CD14-positive monocyte (primary cell): ENCODE results near the gene MSRB3. TPM values are rescaled to one million over a fixed set of nuclear protein-coding genes. Genes with fewer than 3 reads are reported as not detected.

Experiments used
- DNase-seq, 3 donors: peaks; one replicate each; pipeline ENCODE4 v3.0.0-alpha.2; 2011 to 2022
- H2AFZ ChIP-seq: 2 replicates; pipeline ENCODE4 v1.6.0; 2012; ENCODE audit warnings: mild to moderate bottlenecking, low read depth, low read length, inconsistent platforms; ENCODE audit not compliant: insufficient read depth, poor library complexity, severe bottlenecking
- H3K27ac ChIP-seq, 2 donors: 1 replicate in 1 of 2; 2 replicates in 1 of 2; pipeline ENCODE4 v1.5.1; 2012 to 2013; ENCODE audit warnings: low read length in 2 of 2, control low read depth in 1 of 2, inconsistent platforms in 1 of 2, low read depth in 1 of 2, mild to moderate bottlenecking in 1 of 2
- H3K27me3 ChIP-seq, 2 donors: one replicate each; pipeline versions ENCODE4 v1.6.0 to v1.6.1; 2011 to 2013; ENCODE audit warnings: low read length in 2 of 2; ENCODE audit not compliant: control insufficient read depth in 2 of 2, insufficient read depth in 2 of 2
- H3K36me3 ChIP-seq, 2 donors: replicated peaks in 1 of 2; 1 replicate in 1 of 2; 2 replicates in 1 of 2; pipeline versions ENCODE4 v1.5.1 to v1.6.1; 2012 to 2013; ENCODE audit warnings: low read length in 2 of 2, control low read depth in 1 of 2, inconsistent platforms in 1 of 2, mild to moderate bottlenecking in 1 of 2; ENCODE audit not compliant: insufficient read depth in 2 of 2, control insufficient read depth in 1 of 2
- H3K4me1 ChIP-seq, 2 donors: 1 replicate in 1 of 2; 2 replicates in 1 of 2; pipeline versions ENCODE4 v1.5.1 to v1.6.1; 2012 to 2013; ENCODE audit warnings: low read length in 2 of 2, control low read depth in 1 of 2, inconsistent platforms in 1 of 2, mild to moderate bottlenecking in 1 of 2, moderate library complexity in 1 of 2; ENCODE audit not compliant: insufficient read depth in 2 of 2, control insufficient read depth in 1 of 2
- H3K4me2 ChIP-seq: replicated peaks from 2 replicates; pipeline ENCODE3; 2012; ENCODE audit warnings: low read length, moderate library complexity, mild to moderate bottlenecking; ENCODE audit not compliant: poor library complexity, severe bottlenecking; ENCODE audit errors: extremely low read depth
- H3K4me3 ChIP-seq, 3 experiments: fragments of 200-600 bp in 1 of 3; sonication (generic) in 1 of 3; replicated peaks in 1 of 3; 1 replicate in 2 of 3; 2 replicates in 1 of 3; pipeline ENCODE4 v1.5.1; 2011 to 2013; ENCODE audit warnings: low read length in 3 of 3, mild to moderate bottlenecking in 3 of 3, control low read depth in 2 of 3, low read depth in 2 of 3, inconsistent platforms in 1 of 3, moderate library complexity in 1 of 3
- H3K79me2 ChIP-seq: 2 replicates; pipeline ENCODE4 v1.6.0; 2012; ENCODE audit warnings: mild to moderate bottlenecking, control low read depth, inconsistent platforms, low read length, moderate library complexity; ENCODE audit not compliant: insufficient read depth
- H3K9ac ChIP-seq: 2 replicates; pipeline ENCODE4 v1.6.0; 2017; ENCODE audit warnings: low read length, mild to moderate bottlenecking; ENCODE audit not compliant: insufficient read depth, poor library complexity, severe bottlenecking
- H3K9me3 ChIP-seq, 2 donors: replicated peaks in 1 of 2; 1 replicate in 1 of 2; 2 replicates in 1 of 2; pipeline versions ENCODE4 v1.5.1 to v1.6.1; 2012 to 2013; ENCODE audit warnings: low read length in 2 of 2, control low read depth in 1 of 2; ENCODE audit not compliant: control insufficient read depth in 1 of 2, insufficient read depth in 1 of 2
- H4K20me1 ChIP-seq: 2 replicates; pipeline ENCODE4 v1.6.0; 2012; ENCODE audit warnings: mild to moderate bottlenecking, low read length, control low read depth, moderate library complexity; ENCODE audit not compliant: insufficient read depth
- H3K27ac Mint-ChIP-seq, 7 donors: one replicate each; pipeline ENCODE4 v1.8.0; 2020; ENCODE audit warnings: mild to moderate bottlenecking in 7 of 7, mixed read lengths in 7 of 7, moderate library complexity in 6 of 7, inconsistent platforms in 2 of 7
- H3K27me3 Mint-ChIP-seq, 3 donors: one replicate each; pipeline ENCODE4 v1.8.0; 2021 to 2022; ENCODE audit warnings: low read depth in 3 of 3, mild to moderate bottlenecking in 3 of 3, mixed read lengths in 3 of 3, moderate library complexity in 3 of 3, inconsistent platforms in 1 of 3
- H3K36me3 Mint-ChIP-seq, 2 donors: one replicate each; pipeline ENCODE4 v1.8.0; 2020; ENCODE audit warnings: mixed read lengths in 2 of 2, inconsistent platforms in 1 of 2, mild to moderate bottlenecking in 1 of 2
- H3K4me1 Mint-ChIP-seq: one replicate; pipeline ENCODE4 v1.8.0; 2020; ENCODE audit warnings: mild to moderate bottlenecking, mixed read lengths
- H3K4me3 Mint-ChIP-seq, 2 donors: one replicate each; pipeline ENCODE4 v1.8.0; 2020; ENCODE audit warnings: mild to moderate bottlenecking in 2 of 2, mixed read lengths in 2 of 2, moderate library complexity in 1 of 2
- H3K9me3 Mint-ChIP-seq, 7 donors: one replicate each; pipeline ENCODE4 v1.8.0; 2020 to 2022; ENCODE audit warnings: mixed read lengths in 7 of 7, mild to moderate bottlenecking in 6 of 7, moderate library complexity in 6 of 7, inconsistent platforms in 2 of 7
- CTCF ChIP-seq: fragments of 200-600 bp; IDR thresholded peaks from one replicate; pipeline ENCODE4 v1.8.0; 2022; ENCODE audit warnings: antibody characterized with exemption, mild to moderate bottlenecking
- WGBS: methylation state at CpG from one replicate; pipeline ENCODE4 v1.1.5; 2013; ENCODE audit warnings: missing lambda C conversion rate; ENCODE audit not compliant: insufficient coverage; 5-methylcytosine and 5-hydroxymethylcytosine counted together
- intact Hi-C, 2 donors: fragments of 100-400 bp; cut with micrococcal nuclease; formaldehyde crosslinking; loops; one replicate each; pipeline versions ENCODE4 v1.15.0 to v1.15.1; 2023
- polyA plus RNA-seq, 3 donors: library from polyadenylated mRNA; depleted of rRNA in 1 of 3; unstranded in 2 of 3; stranded (reverse) in 1 of 3; fragments of 300-500 nt in 2 of 3; fragments of >200 nt in 1 of 3; fragmentation: Illumina TruSeq in 2 of 3; gene quantifications; 1 replicate in 2 of 3; 2 replicates in 1 of 3; pipeline ENCODE4 v1.2.3, GENCODE V29; 2012 to 2021

MSRB3 gene
- polyA plus RNA-seq, 3 donors, result 0.25 to 1.1 (median 1.0) TPM

DNA sequence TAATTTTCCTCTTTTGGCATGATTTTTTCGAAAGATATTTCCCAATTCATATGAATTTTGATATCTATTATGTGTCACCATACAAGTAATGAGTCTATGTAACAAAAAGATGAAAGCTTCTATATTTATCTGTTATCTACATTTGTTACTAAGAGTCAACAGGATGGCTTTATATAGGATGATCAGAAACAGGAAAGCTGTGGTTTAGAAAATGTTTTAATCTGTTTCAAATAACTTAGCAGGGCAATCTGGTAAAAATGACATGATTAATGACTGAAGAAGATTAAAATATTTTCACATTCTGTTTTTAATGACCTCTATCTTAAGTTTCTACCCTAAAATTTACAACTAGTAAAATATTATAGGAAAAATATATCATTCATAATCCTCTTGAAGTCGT, 105.8 kb downstream of the MSRB3 start:
- intact Hi-C loops, result no loop called here
- H3K9me3 Mint-ChIP-seq, result no peaks in the 10 kb centered on the region

DNA sequence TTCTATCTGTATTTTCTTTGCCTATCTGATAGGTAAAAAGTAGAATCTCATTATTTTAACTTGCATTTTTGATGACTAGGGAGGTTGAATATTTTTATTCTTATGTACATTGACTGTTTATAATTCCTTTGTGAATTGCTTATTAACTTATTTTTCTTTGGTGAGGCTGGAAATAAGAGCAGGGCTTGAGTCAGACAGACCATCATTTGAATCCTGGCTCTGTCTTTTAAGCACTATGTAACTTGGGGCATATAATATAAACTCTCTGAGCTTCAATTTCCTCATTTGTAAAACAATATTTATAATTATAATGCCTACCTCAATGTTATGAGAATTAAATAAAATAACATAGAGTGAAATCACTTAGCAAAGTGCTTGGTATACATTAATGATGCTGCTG, 108.9 kb downstream of the MSRB3 start:
- H3K36me3 Mint-ChIP-seq, result no peaks in the 10 kb centered on the region
- no peaks in the 10 kb centered on the region for H3K27me3 ChIP-seq
- H3K9me3 ChIP-seq, result no peaks in the 10 kb centered on the region
- H3K36me3 ChIP-seq, result no peaks in the 10 kb centered on the region
- DNase-seq, result no peak
- no peak overlapping the region for H3K4me2 ChIP-seq
- no peak overlapping the region for H3K4me3 ChIP-seq
- H3K4me1 ChIP-seq, result no peaks in the 10 kb centered on the region
- no peaks in the 10 kb centered on the region for H3K4me1 Mint-ChIP-seq
- H4K20me1 ChIP-seq, result no peaks in the 10 kb centered on the region
- no peaks in the 10 kb centered on the region for H3K79me2 ChIP-seq
- no peak overlapping the region for H3K27ac ChIP-seq
- no peak overlapping the region for H2AFZ ChIP-seq
- TF ChIP-seq CTCF, result no peak
- H3K27me3 Mint-ChIP-seq, result no peaks in the 10 kb centered on the region
- H3K9me3 Mint-ChIP-seq, result peaks cover 0 to 2% (median 0%) of the 10 kb centered on the region in 7 donors
- intact Hi-C loops, result no loop called here
- H3K27ac Mint-ChIP-seq, result no peak overlapping the region
- no peak overlapping the region for H3K9ac ChIP-seq
- H3K4me3 Mint-ChIP-seq, result no peak overlapping the region

More for the DNA sequence above, 105.8 kb downstream of the MSRB3 start:
- H3K36me3 Mint-ChIP-seq, result no peaks in the 10 kb centered on the region
- no peaks in the 10 kb centered on the region for H3K27me3 ChIP-seq
- H3K4me3 Mint-ChIP-seq, result no peak overlapping the region
- H3K9me3 ChIP-seq, result no peaks in the 10 kb centered on the region
- no peak overlapping the region for H3K27ac Mint-ChIP-seq
- H3K36me3 ChIP-seq, result no peaks in the 10 kb centered on the region
- no peak for TF ChIP-seq CTCF
- H3K27ac ChIP-seq, result no peak overlapping the region
- H3K4me3 ChIP-seq, result no peak overlapping the region
- H3K4me2 ChIP-seq, result no peak overlapping the region
- H3K27me3 Mint-ChIP-seq, result no peaks in the 10 kb centered on the region
- H2AFZ ChIP-seq, result no peak overlapping the region
- no peaks in the 10 kb centered on the region for H3K4me1 Mint-ChIP-seq
- H3K4me1 ChIP-seq, result no peaks in the 10 kb centered on the region
- no peak overlapping the region for H3K9ac ChIP-seq
- H3K79me2 ChIP-seq, result no peaks in the 10 kb centered on the region
- H4K20me1 ChIP-seq, result no peaks in the 10 kb centered on the region
- WGBS, result no CpG with 5 or more reads among the region's 2 CpGs
- no peak for DNase-seq
